ENCODE data around the gene TBCC.

The TBCC gene

DNA sequence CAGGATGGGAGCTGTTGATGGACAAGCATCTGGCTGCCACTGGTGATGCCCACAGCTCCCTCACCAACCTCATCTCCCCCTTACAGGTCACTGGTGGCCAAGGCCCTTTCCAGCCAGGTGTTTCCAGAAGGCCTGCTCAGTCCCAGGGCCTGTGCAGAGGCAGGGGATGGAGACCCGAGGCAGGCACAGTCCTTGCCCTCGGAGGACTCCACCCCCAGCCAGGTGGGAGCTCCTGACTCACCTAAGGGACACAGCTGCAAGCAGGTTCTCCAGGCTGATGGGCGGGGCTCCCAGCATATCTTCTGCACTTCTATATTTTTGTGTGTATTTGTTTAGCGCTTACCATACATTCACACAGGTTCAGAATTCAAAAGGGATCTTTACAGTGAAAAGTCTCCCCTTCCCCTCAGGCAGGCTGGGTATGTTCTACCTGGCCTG is 40.9 kb downstream of the TBCC start:
- TF ChIP-seq, protein P1, sequence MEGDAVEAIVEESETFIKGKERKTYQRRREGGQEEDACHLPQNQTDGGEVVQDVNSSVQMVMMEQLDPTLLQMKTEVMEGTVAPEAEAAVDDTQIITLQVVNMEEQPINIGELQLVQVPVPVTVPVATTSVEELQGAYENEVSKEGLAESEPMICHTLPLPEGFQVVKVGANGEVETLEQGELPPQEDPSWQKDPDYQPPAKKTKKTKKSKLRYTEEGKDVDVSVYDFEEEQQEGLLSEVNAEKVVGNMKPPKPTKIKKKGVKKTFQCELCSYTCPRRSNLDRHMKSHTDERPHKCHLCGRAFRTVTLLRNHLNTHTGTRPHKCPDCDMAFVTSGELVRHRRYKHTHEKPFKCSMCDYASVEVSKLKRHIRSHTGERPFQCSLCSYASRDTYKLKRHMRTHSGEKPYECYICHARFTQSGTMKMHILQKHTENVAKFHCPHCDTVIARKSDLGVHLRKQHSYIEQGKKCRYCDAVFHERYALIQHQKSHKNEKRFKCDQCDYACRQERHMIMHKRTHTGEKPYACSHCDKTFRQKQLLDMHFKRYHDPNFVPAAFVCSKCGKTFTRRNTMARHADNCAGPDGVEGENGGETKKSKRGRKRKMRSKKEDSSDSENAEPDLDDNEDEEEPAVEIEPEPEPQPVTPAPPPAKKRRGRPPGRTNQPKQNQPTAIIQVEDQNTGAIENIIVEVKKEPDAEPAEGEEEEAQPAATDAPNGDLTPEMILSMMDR (IDR thresholded peaks at IDR 0.05) = no peak

DNA sequence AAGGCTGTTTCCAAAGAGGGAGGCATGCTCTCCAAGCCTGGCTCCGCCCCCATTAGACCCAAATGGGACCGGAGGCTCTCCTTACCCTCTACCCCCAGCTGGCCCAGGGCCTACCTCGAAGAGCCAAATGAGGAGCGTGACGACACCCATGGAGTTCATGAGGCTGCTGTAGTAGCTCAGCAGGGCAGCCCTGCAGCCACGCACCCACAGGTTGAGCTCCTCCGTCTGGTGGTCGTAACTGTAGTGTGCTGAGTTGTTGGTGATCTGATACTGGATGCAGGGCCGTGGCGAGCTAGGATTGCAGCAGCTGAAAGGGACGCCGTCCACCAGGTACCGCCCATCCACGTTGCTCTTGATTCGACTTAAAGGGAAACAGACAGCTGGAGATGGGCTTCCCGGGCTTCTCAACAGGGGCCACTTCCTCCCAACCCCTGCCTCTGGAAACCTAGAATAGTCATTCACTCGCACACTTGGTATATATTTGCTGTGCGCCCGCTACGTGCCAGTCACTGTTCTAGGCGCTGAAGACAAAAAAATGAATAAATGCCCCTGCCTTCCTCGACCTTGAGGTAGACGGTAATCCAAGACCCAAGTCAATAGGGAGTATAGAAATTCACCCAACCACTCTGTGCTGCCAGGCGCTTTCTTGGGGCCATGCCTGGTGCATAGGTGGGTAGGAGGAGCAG is 41.5 kb downstream of the TBCC start:
- TF ChIP-seq, protein P1 (IDR thresholded peaks at IDR 0.05) = no peak

DNA sequence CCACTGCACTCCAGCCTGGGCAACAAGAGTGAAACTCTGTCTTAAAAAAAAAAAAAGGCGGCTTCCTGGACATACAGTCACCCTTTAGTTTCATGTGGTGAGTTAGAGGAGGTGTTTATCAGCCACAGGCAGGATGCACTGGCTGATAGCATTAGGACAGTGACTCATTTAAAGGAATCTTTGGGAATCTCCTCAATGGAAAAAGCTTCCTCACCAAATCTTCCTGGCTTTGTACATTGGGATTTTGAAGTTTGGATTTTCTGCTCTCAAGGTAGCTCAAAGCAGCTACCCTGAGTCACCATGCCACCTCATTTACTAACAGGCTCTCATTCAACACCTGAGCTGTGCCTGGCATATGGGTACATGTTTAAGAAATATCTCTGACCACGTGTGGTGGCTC is 43.7 kb downstream of the TBCC start:
- TF ChIP-seq, protein P1 (IDR thresholded peaks at IDR 0.05) = no peak

DNA sequence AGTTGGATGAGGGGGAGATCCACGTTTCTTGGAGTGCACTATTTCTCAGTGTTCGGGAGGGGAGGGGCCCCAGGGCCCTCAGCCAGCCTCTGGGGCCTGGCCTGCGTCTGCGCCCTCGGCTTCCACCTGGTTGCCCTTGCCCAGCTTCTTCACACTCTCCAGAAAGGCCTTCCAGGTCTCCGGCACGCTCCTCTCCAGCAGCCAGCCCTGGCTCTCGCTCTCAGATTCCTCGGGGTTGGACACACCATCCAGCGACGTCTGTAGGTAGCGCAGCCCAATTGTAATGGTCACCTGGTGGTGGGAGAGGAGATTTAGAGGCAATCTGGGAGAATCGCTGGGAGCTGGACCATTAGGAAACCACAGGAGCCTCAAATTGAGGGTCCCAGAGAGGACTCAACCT is 47.7 kb downstream of the TBCC start:
- TF ChIP-seq, protein P1 (IDR thresholded peaks at IDR 0.05) = no peak

DNA sequence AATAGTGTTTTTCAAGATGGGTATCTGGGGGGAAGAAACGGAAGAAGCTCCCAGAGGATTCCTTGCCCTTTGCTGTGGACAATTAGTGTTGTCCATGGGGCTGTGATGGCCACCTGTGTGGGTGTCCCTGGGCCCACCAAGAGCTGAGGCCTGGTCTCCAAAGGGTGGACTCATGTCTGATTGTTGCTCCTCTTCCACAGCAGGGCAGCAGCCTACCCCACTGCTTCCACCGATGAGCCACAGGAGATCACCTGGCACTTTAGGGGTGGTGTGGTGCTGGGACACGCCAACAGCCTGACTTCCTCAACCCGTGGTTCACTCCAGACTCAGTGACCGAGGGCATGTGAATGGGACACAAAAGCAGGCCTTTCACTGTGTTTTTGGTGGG is 48.6 kb downstream of the TBCC start:
- TF ChIP-seq, protein P1 (IDR thresholded peaks at IDR 0.05) = no peak

DNA sequence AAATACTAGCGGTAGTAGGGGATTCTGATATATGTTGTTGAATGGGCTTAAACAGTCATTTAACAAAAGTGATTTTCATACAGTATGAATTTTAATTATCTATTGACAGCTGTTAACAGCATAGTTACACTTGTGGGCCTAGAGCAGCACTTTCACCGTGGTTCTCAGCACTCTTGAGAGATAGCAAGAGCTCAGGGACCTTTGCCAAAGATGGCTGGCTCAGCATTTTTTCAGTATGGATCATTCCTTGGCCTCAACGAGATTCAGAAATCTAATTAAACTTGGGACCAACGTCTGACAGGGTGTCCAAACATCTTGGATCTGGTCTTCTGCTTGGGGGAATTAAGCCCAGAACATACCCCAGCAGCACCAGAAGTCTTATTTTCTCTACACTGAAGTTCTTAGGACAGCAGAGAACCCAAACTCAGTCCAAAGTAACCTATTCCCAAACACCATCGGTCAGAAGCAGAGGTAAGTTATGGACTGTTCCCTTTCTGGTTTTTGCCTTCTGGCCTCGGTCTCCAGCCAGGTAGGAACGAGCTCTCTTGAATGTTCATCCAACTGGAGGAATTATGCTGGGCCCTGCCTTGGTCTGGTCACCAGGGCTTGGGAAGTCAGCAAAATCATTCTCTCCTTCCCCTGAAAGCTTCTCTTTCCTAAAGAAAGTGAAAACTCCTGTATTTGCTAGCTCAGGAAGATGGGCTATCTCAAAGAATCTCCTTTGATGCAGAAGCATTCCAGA is 49.2 kb downstream of the TBCC start:
- TF ChIP-seq, protein P1 (IDR thresholded peaks at IDR 0.05) = no peak

DNA sequence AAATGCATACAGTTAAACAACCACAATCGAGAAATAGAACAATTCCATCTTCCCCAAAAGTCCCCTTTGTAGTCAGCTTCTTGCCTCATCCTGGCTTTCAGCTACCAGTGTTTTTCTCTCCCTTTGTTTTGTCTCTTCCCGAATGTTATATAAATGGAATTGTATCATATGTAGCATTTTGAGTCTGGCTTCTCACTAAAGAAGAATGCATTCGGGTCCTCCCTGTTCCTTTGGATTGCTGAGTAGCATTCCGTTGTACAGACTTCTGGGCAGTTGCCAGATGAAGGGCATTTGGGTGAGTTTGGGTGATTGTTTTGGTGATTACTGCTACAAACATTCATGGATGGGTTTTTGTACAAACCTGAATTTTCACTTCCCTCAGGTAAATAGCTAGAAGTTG is 51.3 kb downstream of the TBCC start:
- TF ChIP-seq, protein P1 (IDR thresholded peaks at IDR 0.05) = no peak

Measured in LNCAP (cell line).